Tibial artery (tissue), 4 donors: ENCODE results near the gene PAN3.
"Not testable (repeated sequence)": the region's sequence is repeated elsewhere in the genome, so short reads cannot be mapped to it uniquely, and the experiment has no call there.

Source experiments
- DNase-seq, 2 donors: peaks; one replicate each; pipeline ENCODE4 v3.0.0-alpha.2; 2019
- H3K27ac ChIP-seq, 2 donors: fragments of 200-600 bp; sonication (generic) in 1 of 2; 1 replicate in 1 of 2; 2 replicates in 1 of 2; pipeline ENCODE4 v1.5.1; 2018 to 2019; ENCODE audit warnings: mild to moderate bottlenecking in 1 of 2
- H3K27me3 ChIP-seq, 2 donors: fragments of 200-600 bp; sonication (generic) in 1 of 2; one replicate each; pipeline versions ENCODE4 v1.5.1 to v1.6.0; 2016 to 2019
- H3K36me3 ChIP-seq, 3 donors: fragments of 200-600 bp; sonication (generic) in 2 of 3; one replicate each; pipeline ENCODE4 v1.5.1; 2016 to 2019; ENCODE audit warnings: mild to moderate bottlenecking in 2 of 3
- H3K4me1 ChIP-seq, 4 donors: fragments of 200-600 bp; sonication (generic) in 2 of 4; 1 replicate in 3 of 4; 2 replicates in 1 of 4; pipeline ENCODE4 v1.5.1; 2016 to 2019
- H3K4me3 ChIP-seq, 2 donors: fragments of 200-600 bp; sonication (generic) in 1 of 2; 1 replicate in 1 of 2; 2 replicates in 1 of 2; pipeline ENCODE4 v1.5.1; 2018 to 2019; ENCODE audit warnings: mild to moderate bottlenecking in 2 of 2
- H3K9me3 ChIP-seq, 3 donors: fragments of 200-600 bp; sonication (generic) in 1 of 3; one replicate each; pipeline ENCODE4 v1.5.1; 2016 to 2019
- intact Hi-C: fragments of 100-400 bp; cut with DNase I; formaldehyde crosslinking; loops from one replicate; pipeline ENCODE4 v1.15.0; 2023; ENCODE audit warnings: low total_unique reads
- TF ChIP-seq, protein P1 (sequence below), 2 experiments: fragments of 200-600 bp in 1 of 2; fragments of 450-650 bp in 1 of 2; IDR thresholded peaks; one replicate each; pipeline ENCODE4 v1.5.1; 2017 to 2019; ENCODE audit warnings: antibody characterized with exemption in 2 of 2, mild to moderate bottlenecking in 1 of 2, moderate library complexity in 1 of 2

The PAN3 gene

GRCh38 chr13:28137596-28137995 lies 749 bp upstream of the PAN3 start:
- no peaks in the 10 kb centered on the region for H3K27me3 ChIP-seq
- no peaks in the 10 kb centered on the region for H3K9me3 ChIP-seq
- peaks cover 0 to 34% (median 11%) of the 10 kb centered on the region in 4 donors for H3K4me1 ChIP-seq
- peak overlapping the region; percentile 92 to 94 for H3K4me3 ChIP-seq
- TF ChIP-seq, protein P1, sequence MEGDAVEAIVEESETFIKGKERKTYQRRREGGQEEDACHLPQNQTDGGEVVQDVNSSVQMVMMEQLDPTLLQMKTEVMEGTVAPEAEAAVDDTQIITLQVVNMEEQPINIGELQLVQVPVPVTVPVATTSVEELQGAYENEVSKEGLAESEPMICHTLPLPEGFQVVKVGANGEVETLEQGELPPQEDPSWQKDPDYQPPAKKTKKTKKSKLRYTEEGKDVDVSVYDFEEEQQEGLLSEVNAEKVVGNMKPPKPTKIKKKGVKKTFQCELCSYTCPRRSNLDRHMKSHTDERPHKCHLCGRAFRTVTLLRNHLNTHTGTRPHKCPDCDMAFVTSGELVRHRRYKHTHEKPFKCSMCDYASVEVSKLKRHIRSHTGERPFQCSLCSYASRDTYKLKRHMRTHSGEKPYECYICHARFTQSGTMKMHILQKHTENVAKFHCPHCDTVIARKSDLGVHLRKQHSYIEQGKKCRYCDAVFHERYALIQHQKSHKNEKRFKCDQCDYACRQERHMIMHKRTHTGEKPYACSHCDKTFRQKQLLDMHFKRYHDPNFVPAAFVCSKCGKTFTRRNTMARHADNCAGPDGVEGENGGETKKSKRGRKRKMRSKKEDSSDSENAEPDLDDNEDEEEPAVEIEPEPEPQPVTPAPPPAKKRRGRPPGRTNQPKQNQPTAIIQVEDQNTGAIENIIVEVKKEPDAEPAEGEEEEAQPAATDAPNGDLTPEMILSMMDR (IDR thresholded peaks at IDR 0.05): no peak
- no peaks in the 10 kb centered on the region for H3K36me3 ChIP-seq
- intact Hi-C loops: loop anchor here (10.0 kb wide), 2 partner anchors 507 to 523 kb away; no protein-coding TSS in a partner anchor
- DNase-seq: no peak
- peak overlapping the region; percentile 96 to 98 for H3K27ac ChIP-seq

GRCh38 chr13:28138756-28139470 lies 568 bp downstream of the PAN3 start:
- peaks cover 0 to 45% (median 11%) of the 10 kb centered on the region in 4 donors for H3K4me1 ChIP-seq
- H3K9me3 ChIP-seq: no peaks in the 10 kb centered on the region
- H3K36me3 ChIP-seq: no peaks in the 10 kb centered on the region
- intact Hi-C loops: loop anchor here (10.0 kb wide), 2 partner anchors 506 to 524 kb away; no protein-coding TSS in a partner anchor
- no peaks in the 10 kb centered on the region for H3K27me3 ChIP-seq
- DNase-seq: peak; percentile 84 to 87
- TF ChIP-seq, protein P1 (IDR thresholded peaks at IDR 0.05): no peak
- peak overlapping the region; percentile 92 to 94 for H3K4me3 ChIP-seq
- peak overlapping the region; percentile 96 to 98 for H3K27ac ChIP-seq

DNA sequence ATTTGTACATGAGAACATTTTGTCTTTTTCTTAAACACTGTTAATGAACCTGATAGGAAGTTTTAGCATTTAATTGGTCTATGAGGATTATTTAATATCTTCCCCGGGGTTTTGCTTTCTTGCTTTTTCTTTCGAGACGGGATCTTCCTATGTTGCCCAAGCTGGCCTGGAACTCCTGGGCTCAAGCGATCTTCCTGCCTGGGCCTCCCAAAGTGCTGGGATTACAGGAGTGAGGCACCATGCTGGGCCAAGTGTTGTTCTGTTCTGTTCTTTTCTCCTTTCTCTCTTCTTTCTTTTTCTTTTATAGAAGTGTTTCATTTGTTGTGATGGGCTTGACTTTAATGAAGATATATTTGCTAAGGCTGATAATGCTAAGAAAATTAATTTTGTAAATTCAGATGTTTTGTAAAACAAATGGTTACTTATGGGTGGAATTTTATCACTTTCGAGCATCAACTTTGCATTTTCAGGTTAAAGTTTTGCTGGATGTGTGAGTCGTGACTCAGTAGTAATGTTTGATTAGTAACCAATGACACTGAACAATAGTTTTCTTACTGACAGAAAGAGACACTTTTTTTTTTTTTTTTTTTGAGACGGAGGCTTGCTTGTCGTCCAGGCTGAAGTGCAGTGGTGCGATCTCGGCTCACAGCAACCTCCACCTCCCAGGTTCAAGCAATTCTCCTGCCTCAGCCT lies 2.2 kb downstream of the PAN3 start:
- Histone ChIP-seq H3K4me1 (peaks cover 0 to 45% (median 11%) of the 10 kb centered on the region in 4 donors), H3K27ac (peak overlapping the region in 1 of 2 donors; percentile 96)

GRCh38 chr13:28141542-28141941 lies 3.2 kb downstream of the PAN3 start:
- H3K27ac ChIP-seq, H3K4me3 ChIP-seq, H3K9me3 ChIP-seq, intact Hi-C loops, H3K36me3 ChIP-seq, DNase-seq, H3K27me3 ChIP-seq: not testable (repeated sequence)
- peaks cover 0 to 48% (median 11%) of the 10 kb centered on the region in 4 donors for H3K4me1 ChIP-seq

More for the DNA sequence above, 2.2 kb downstream of the PAN3 start:
- no peaks in the 10 kb centered on the region for H3K9me3 ChIP-seq
- TF ChIP-seq, protein P1 (IDR thresholded peaks at IDR 0.05): no peak
- H3K36me3 ChIP-seq: no peaks in the 10 kb centered on the region
- H3K4me3 ChIP-seq: peak overlapping the region; percentile 92 to 94
- intact Hi-C loops: no loop called here
- H3K27me3 ChIP-seq: no peaks in the 10 kb centered on the region
- DNase-seq: no peak

DNA sequence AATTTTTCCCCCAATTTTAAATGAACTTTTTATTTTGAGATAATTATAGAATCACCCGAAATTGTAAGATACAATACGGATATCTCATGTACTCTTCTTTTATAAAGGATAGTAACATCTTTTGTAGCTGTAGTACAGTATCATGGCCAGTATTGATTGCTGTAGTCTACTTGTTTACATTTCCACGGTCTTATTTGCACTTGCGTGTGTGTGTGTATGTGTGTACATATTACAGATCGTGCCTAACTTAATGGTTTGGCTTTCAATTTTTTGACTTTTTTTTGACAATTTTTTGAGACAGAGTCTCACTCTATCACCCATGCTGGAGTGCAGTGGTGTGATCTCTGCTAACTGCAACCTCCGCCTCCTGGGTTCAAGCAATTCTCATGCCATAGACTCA lies 6.7 kb downstream of the PAN3 start:
- intact Hi-C loops: no loop called here
- Histone ChIP-seq H3K4me3 (no peak overlapping the region), H3K27me3 (no peaks in the 10 kb centered on the region), H3K36me3 (no peaks in the 10 kb centered on the region), H3K27ac (no peak overlapping the region), H3K4me1 (peaks cover 0 to 41% (median 6%) of the 10 kb centered on the region in 4 donors), H3K9me3 (no peaks in the 10 kb centered on the region)
- no peak for DNase-seq
- TF ChIP-seq, protein P1 (IDR thresholded peaks at IDR 0.05): no peak

DNA sequence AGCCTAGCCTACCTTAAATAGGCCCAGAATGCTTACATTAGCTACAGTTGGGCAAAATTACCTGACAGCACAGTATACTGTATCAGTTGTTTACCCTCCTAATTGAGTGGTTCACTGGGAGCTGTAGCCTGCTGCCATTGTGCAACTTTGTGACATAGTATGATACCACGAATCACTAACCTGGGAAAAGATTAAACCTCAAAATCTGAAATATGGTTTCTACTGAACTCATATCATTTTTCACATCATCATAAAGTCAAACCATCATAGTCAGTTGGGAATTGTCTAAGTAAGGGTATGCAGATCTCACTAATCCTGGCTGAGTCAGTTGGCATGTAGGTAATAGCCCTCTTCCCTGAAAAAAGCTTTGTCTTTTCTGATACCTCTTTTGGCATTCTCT lies 9.2 kb downstream of the PAN3 start:
- Histone ChIP-seq H3K36me3 (no peaks in the 10 kb centered on the region), H3K4me3 (no peak overlapping the region), H3K27ac (no peak overlapping the region), H3K9me3 (no peaks in the 10 kb centered on the region), H3K27me3 (no peaks in the 10 kb centered on the region), H3K4me1 (peaks cover 0 to 18% (median 1%) of the 10 kb centered on the region in 4 donors)
- intact Hi-C loops: no loop called here
- DNase-seq: no peak
- TF ChIP-seq, protein P1 (IDR thresholded peaks at IDR 0.05): no peak
